PC-3 (cell line): ENCODE data around the gene FAM110A.

ENCODE experiments used
- EZH2phosphoT487 ChIP-seq: fragments of 300-600 bp; sonication (generic); IDR thresholded peaks from 2 replicates; pipeline ENCODE4 v1.6.1; 2018; ENCODE audit warnings: mild to moderate bottlenecking, antibody characterized with exemption, low read length, borderline replicate concordance
- TF ChIP-seq, protein P1 (sequence below): fragments of 300-600 bp; sonication (generic); conservative IDR thresholded peaks from 2 replicates; pipeline ENCODE4 v1.5.1; 2017; ENCODE audit warnings: antibody characterized with exemption, low read depth, mild to moderate bottlenecking, low read length

DNA sequence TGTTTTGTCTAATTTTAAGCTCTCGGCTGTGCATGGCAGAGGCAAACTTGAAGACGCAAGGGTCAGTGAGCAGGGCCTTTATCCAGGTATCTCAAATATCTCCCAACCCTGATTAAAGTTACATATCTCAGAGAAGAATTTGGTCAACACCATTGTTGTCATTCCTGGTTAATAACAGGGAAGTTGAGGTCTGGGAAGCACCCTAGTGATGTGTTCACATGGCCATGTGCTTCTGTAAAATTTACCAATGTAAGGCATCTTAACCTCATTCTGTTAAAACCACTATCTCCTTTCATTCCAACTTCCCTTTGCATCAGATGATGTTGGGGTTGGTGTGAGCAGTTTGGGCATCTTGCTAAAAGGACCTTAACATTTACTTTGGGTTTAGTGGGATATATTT lies 4.0 kb upstream of the FAM110A start:
- TF ChIP-seq EZH2phosphoT487: no peak
- TF ChIP-seq, protein P1, sequence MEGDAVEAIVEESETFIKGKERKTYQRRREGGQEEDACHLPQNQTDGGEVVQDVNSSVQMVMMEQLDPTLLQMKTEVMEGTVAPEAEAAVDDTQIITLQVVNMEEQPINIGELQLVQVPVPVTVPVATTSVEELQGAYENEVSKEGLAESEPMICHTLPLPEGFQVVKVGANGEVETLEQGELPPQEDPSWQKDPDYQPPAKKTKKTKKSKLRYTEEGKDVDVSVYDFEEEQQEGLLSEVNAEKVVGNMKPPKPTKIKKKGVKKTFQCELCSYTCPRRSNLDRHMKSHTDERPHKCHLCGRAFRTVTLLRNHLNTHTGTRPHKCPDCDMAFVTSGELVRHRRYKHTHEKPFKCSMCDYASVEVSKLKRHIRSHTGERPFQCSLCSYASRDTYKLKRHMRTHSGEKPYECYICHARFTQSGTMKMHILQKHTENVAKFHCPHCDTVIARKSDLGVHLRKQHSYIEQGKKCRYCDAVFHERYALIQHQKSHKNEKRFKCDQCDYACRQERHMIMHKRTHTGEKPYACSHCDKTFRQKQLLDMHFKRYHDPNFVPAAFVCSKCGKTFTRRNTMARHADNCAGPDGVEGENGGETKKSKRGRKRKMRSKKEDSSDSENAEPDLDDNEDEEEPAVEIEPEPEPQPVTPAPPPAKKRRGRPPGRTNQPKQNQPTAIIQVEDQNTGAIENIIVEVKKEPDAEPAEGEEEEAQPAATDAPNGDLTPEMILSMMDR: no peak
